Stimulated activated CD4-positive, alpha-beta T cell treated with anti-CD3 and anti-CD28 coated beads, Interleukin-1b, Interleukin-23, amount 100 ng/mL, for 4 hours (primary cell): ENCODE data around the gene SH3GLB2.
"Not testable (repeated sequence)": the region's sequence is repeated elsewhere in the genome, so short reads cannot be mapped to it uniquely, and the experiment has no call there.

Experiments
- DNase-seq, 2 donors: peaks; one replicate each; pipeline ENCODE4 v3.0.0-alpha.2; 2020; ENCODE audit warnings: low read depth in 2 of 2

SH3GLB2 gene

GRCh38 chr9:129001504-129002325, 26.4 kb downstream of the SH3GLB2 start:
- DNase-seq = no peak

GRCh38 chr9:128999581-129000206, 28.4 kb downstream of the SH3GLB2 start:
- no peak for DNase-seq

GRCh38 chr9:128998462-128998861, 29.7 kb downstream of the SH3GLB2 start:
- DNase-seq = no peak

GRCh38 chr9:128995791-128996190, 32.3 kb downstream of the SH3GLB2 start:
- DNase-seq = no peak

- no peak for DNase-seq
Measured at GRCh38 chr9:128992995-128993394, 35.1 kb downstream of the SH3GLB2 start.

- no peak for DNase-seq
Measured at GRCh38 chr9:128987805-128988204, 40.3 kb downstream of the SH3GLB2 start.

GRCh38 chr9:128986671-128987070, 41.5 kb downstream of the SH3GLB2 start:
- DNase-seq = no peak

GRCh38 chr9:128983536-128983935, 44.6 kb downstream of the SH3GLB2 start:
- no peak for DNase-seq

- no peak for DNase-seq
Measured at GRCh38 chr9:128979111-128979510, 49.0 kb downstream of the SH3GLB2 start.

- DNase-seq = no peak
Measured at GRCh38 chr9:128972956-128973355, 55.2 kb downstream of the SH3GLB2 start.

GRCh38 chr9:128969491-128969890, 58.6 kb downstream of the SH3GLB2 start:
- no peak for DNase-seq

GRCh38 chr9:128961403-128961802, 66.7 kb downstream of the SH3GLB2 start:
- DNase-seq = not testable (repeated sequence)
